Glutamatergic neuron (in vitro differentiated cells): Measurements from ENCODE around the gene ARHGAP8. TPM values are rescaled to one million over a fixed set of nuclear protein-coding genes. Genes with fewer than 3 reads are reported as not detected.
A peak's percentile ranks its signal among the peaks of the same experiment; 100 is the strongest.

Experiments used
- DNase-seq: peaks from one replicate; pipeline ENCODE4 v3.0.0; 2022
- H3K27ac Mint-ChIP-seq: one replicate; pipeline ENCODE4 v1.8.0; 2020; ENCODE audit warnings: mild to moderate bottlenecking, mixed read lengths, inconsistent platforms; ENCODE audit not compliant: unreplicated experiment
- H3K27me3 Mint-ChIP-seq: one replicate; pipeline ENCODE4 v1.8.0; 2020; ENCODE audit warnings: mild to moderate bottlenecking, moderate library complexity, mixed read lengths, inconsistent platforms; ENCODE audit not compliant: unreplicated experiment
- H3K36me3 Mint-ChIP-seq: one replicate; pipeline ENCODE4 v1.8.0; 2020; ENCODE audit warnings: mild to moderate bottlenecking, mixed read lengths, inconsistent platforms; ENCODE audit not compliant: unreplicated experiment
- H3K4me1 Mint-ChIP-seq: one replicate; pipeline ENCODE4 v1.8.0; 2020; ENCODE audit warnings: mild to moderate bottlenecking, low read depth, mixed read lengths, inconsistent platforms; ENCODE audit not compliant: unreplicated experiment
- H3K4me3 Mint-ChIP-seq: one replicate; pipeline ENCODE4 v1.8.0; 2020; ENCODE audit warnings: mild to moderate bottlenecking, mixed read lengths, inconsistent platforms; ENCODE audit not compliant: unreplicated experiment
- H3K9me3 Mint-ChIP-seq: one replicate; pipeline ENCODE4 v1.8.0; 2020; ENCODE audit warnings: mild to moderate bottlenecking, moderate library complexity, mixed read lengths, inconsistent platforms; ENCODE audit not compliant: unreplicated experiment
- CTCF ChIP-seq: fragments of 200-600 bp; sonication (generic); IDR thresholded peaks from one replicate; pipeline ENCODE4 v1.5.0; 2021; ENCODE audit not compliant: partially characterized antibody, unreplicated experiment
- total RNA-seq: library from RNA; stranded (reverse); fragmentation: NEBNext Ultra II Directional; extraction: Animal tissue kit (Norgen Biotek cat#: 25700); gene quantifications from one replicate; pipeline ENCODE4 v1.2.1, GENCODE V29; 2021; ENCODE audit not compliant: unreplicated experiment

Gene ARHGAP8
- total RNA-seq, 1 donor from 2014 or later = 0.59 TPM

GRCh38 chr22:44884968-44885805 is 132.8 kb downstream of the ARHGAP8 start:
- TF ChIP-seq CTCF = no peak
- Mint-ChIP-seq H3K4me3 (no peak overlapping the region), H3K4me1 (no peaks in the 10 kb centered on the region), H3K27ac (no peak overlapping the region), H3K27me3 (peaks cover 3% of the 10 kb centered on the region), H3K36me3 (peaks cover 5% of the 10 kb centered on the region), H3K9me3 (peaks cover 10% of the 10 kb centered on the region)
- DNase-seq = peak; percentile 11

GRCh38 chr22:44885806-44886360 is 133.5 kb downstream of the ARHGAP8 start:
- Mint-ChIP-seq H3K9me3 (peaks cover 11% of the 10 kb centered on the region), H3K4me1 (no peaks in the 10 kb centered on the region), H3K36me3 (peaks cover 5% of the 10 kb centered on the region), H3K27me3 (peaks cover 3% of the 10 kb centered on the region), H3K4me3 (no peak overlapping the region), H3K27ac (no peak overlapping the region)
- no peak for TF ChIP-seq CTCF
- peak; percentile 9 for DNase-seq

GRCh38 chr22:44887941-44888366 is 135.6 kb downstream of the ARHGAP8 start:
- H3K4me3 Mint-ChIP-seq = no peak overlapping the region
- peaks cover 3% of the 10 kb centered on the region for H3K27me3 Mint-ChIP-seq

GRCh38 chr22:44888491-44889254 is 136.3 kb downstream of the ARHGAP8 start:
- no peak for DNase-seq
- Mint-ChIP-seq H3K4me3 (no peak overlapping the region), H3K4me1 (no peaks in the 10 kb centered on the region), H3K36me3 (no peaks in the 10 kb centered on the region), H3K9me3 (peaks cover 5% of the 10 kb centered on the region), H3K27me3 (peaks cover 3% of the 10 kb centered on the region), H3K27ac (no peak overlapping the region)
- TF ChIP-seq CTCF = no peak

More at GRCh38 chr22:44887941-44888366, 135.6 kb downstream of the ARHGAP8 start:
- no peak for TF ChIP-seq CTCF
- no peak for DNase-seq
- peaks cover 5% of the 10 kb centered on the region for H3K9me3 Mint-ChIP-seq
- no peaks in the 10 kb centered on the region for H3K36me3 Mint-ChIP-seq
- no peak overlapping the region for H3K27ac Mint-ChIP-seq
- H3K4me1 Mint-ChIP-seq = no peaks in the 10 kb centered on the region
